GM18502 (cell line): ENCODE measurements around the gene TLK1.

Experiments used
- ATAC-seq: cut with Tn5 transposase; IDR thresholded peaks from one replicate; pipeline ENCODE4 v1.9.1; 2021; ENCODE audit warnings: mild to moderate bottlenecking; ENCODE audit not compliant: unreplicated experiment, poor library complexity

Gene TLK1

DNA sequence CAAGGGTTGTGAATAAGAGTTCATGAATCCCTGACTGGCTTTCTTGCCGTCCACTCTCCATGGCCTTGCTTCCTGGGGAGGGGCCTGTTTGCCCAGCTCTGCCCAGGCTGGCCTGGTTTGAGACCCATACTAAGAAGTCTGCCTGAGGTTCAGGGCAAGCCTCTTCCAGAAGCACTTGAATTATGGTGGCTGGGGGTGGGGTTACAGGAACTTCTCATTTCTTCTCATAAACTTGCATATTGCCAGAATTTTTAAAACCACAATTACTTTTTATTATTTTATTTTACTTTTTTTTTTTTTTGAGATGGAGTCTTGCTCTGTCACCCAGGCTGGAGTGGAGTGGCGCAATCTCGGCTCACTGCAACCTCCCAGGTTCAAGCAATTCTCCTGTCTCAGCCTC is 189.6 kb downstream of the TLK1 start:
- ATAC-seq, result no peak

DNA sequence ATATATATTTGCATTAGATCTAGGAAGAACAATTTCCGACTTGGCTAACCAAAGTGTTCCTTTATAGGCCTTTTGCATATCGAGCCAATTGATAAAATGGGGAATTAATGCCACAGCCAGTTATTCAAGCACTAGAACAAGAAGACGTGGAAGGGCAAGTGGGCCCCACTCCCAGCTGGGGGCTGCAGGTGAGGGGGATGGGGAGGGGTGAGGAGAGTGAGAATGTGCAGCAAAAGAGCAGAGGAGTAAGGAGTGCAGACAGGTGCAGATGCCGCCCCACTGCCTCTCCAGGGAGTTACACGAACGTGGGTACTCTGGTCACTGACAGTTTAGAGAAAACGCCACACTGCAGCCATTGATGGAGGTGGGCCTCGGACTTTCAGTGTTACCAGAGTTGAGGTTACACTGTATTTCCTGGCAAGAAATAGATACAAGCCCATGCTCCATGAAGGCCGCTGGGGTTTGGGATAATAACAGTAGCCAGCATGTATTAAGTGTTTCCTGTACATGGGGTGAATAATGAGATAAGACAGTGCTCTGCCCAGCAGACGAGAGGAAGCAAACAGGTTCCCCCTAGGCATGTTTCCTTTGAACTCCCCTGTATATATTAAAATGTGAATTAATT is 190.7 kb downstream of the TLK1 start:
- no peak for ATAC-seq

GRCh38 chr2:170969030-170969429 is 191.7 kb downstream of the TLK1 start:
- no peak for ATAC-seq

DNA sequence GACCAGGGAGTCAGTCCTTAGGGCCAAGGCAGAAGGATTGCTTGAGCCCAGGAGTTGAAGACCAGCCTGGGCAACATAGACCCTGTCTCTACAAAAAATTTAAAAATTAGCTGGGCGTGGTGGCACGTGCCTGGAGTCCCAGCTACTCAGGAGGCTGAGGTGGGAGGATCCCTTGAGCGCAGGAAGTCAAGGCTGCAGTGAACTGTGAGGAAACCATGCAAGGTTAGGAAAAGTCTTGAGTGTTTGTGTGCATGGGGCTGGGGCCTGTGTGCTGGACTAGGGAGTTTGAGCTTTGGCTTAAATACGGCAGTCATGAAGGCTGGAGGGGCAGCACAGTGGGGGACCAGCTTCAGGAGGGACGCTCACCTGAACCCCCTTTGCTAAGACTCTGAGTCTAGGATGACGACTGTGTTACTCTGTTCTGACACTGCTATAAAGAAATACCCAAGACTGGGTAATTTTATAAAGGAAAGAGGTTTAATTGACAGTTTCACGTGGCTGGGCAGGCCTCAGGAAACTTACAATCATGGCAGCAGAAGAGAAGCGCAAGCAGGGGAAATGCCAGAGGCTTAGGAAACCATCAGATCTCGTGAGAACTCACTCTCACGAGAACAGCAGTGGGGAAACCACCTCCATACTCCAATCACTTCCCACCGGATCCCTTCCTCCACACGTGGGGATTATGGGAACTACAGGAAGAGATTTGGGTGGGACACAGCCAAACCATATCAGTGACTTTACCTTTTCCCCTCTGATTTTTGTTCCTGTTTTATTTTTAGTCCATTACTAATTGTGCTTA is 192.3 kb downstream of the TLK1 start:
- ATAC-seq, result no peak

- no peak for ATAC-seq
These were observed 193.1 kb downstream of the TLK1 start for GRCh38 chr2:170967553-170967952.

- no peak for ATAC-seq
These were observed 193.9 kb downstream of the TLK1 start for GRCh38 chr2:170966648-170967396.

DNA sequence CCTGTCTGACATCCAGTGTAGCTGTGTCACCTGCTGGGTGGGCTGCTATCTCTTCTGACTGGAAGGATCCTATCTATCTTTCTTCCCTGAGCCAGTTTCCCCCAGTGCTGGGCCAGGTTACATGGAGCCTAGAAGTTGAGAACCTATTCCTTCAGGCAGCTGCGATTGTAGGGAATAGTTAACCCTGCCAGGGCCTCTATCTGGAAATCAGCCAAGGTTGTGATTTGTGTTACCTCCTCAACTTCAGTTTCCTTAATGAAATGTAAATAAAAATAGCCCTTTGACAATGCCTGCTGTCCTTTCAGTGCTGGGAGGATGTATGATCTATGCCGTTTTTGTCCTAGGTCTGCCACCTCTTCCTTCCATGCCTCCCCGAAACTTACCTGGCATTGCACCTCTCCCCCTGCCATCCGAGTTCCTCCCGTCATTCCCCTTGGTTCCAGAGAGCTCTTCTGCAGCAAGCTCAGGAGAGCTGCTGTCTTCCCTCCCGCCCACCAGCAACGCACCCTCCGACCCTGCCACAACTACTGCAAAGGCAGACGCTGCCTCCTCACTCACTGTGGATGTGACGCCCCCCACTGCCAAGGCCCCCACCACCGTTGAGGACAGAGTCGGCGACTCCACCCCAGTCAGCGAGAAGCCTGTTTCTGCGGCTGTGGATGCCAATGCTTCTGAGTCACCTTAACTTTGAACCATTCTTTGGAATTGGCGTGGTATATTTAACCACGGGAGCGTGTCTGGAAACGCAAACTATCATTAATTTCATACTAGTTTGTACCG is 195.1 kb downstream of the TLK1 start:
- ATAC-seq, result no peak

- ATAC-seq, result no peak
These were observed 197.3 kb downstream of the TLK1 start for GRCh38 chr2:170963386-170963785.

- ATAC-seq, result no peak
These were observed 206.8 kb downstream of the TLK1 start for GRCh38 chr2:170953941-170954340.

- peak; percentile 88 for ATAC-seq
These were observed 210.4 kb downstream of the TLK1 start for GRCh38 chr2:170950221-170950761.

DNA sequence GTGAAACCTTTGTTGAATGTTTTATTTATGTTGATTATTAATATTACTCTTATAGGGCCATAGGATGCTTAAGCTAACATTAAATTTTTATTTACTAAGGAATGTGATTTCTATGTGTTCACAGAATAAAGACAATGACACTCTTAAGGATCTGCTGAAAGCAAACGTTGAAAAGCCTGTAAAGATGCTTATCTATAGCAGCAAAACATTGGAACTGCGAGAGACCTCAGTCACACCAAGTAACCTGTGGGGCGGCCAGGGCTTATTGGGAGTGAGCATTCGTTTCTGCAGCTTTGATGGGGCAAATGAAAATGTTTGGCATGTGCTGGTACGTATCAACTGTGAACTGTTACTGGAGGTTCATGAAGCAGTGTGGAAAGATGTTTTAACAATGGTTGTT is 211.3 kb downstream of the TLK1 start:
- no peak for ATAC-seq

- ATAC-seq, result no peak
These were observed 216.1 kb downstream of the TLK1 start for GRCh38 chr2:170944545-170944944.

DNA sequence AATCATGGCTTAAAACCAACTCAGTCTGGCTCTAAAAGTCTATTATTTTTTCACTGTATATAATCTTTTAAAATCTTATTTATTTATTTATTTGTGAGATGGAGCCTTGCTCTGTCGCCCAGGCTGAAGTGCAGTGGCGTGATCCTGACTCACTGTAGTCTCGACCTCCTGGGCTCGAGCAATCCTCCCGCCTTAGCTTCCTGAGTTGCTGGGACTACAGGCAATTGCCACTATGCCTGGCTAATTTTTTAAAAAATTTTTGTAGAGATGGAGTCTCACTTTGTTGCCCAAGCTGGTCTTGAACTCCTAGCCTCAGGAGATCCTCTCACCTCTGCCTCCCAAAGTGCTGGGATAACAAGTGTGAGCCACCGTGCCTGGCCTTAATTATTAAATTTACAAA is 217.1 kb downstream of the TLK1 start:
- ATAC-seq, result no peak

DNA sequence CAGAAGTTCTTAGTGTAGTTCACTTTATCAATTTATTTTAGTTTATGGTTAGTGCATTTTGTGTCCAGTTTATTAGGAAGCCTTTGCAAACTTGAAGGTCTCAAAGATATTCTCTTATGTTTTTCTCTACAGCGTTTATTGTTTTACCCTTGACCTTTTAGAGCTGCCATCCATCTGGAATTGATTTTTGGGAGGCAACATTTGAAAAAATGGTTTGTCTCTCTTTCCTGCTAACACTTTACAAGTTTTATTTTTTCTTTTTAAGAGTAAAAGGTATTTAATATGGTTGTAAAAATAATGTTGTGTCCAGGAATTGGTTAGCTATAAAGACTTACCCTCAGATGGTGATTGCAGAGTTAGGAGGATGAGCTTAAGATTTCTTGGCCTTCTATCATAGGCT is 217.7 kb downstream of the TLK1 start:
- ATAC-seq, result no peak

DNA sequence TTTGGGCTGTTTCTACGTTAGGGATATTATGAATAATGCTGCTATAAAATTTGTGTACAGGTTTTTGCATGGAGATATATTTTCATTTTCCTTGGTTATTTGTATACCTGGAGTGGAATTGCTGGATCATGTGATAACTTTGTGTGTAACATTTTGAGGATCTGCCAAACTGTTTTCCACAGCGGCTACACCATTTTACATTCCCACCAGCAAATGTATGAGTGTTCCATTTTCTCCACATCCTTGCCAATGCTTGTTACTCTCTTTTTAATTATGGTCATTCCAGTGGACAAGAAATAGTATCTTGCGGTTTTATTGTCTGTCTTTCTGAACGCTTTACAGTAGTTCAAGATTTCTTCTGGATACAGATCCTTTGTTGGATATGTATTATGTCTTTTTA is 218.1 kb downstream of the TLK1 start:
- ATAC-seq, result no peak
